ENCODE measurements around the gene TCL1A.

The TCL1A gene

GRCh38 chr14:95703341-95703740 is 10.6 kb downstream of the TCL1A start:
- DNase-seq (ENCODE audit: low read depth in 1 of 2, low spot score in 1 of 2) = no peak
- H3K27ac ChIP-seq (replicated peaks) = no peak overlapping the region
- H3K27me3 ChIP-seq (ENCODE audit: insufficient read depth, poor library complexity, severe bottlenecking) = no peaks in the 10 kb centered on the region

DNA sequence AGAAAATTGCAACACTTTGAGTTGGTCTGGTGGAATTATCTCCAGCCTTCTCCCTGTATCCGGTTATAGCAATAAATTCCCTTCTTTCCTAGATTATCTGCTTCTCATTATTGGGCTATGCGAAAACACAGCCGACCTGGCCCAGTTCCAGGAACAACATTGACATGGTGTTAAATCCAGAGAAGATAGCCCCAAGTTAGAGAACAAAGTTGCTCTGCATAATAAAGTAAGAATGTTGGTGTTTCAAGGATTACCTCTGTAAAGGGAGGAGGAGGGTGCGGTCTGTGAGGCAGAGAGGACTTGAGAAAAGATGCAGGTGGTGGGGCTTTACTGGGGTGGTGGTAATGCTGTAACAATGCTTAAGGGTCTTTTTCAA is 12.1 kb downstream of the TCL1A start:
- DNase-seq (ENCODE audit: low read depth in 1 of 2, low spot score in 1 of 2) = no peak
- H3K4me3 ChIP-seq (replicated peaks; ENCODE audit: insufficient read depth, low read length) = no peak overlapping the region
- H3K27ac ChIP-seq (replicated peaks) = no peak overlapping the region
- TF ChIP-seq REST (IDR thresholded peaks at IDR 0.05; ENCODE audit: insufficient replicate concordance, low read depth) = no peak
- TF ChIP-seq SPI1 (IDR thresholded peaks at IDR 0.05; ENCODE audit: borderline replicate concordance, low read depth) = no peak
- TF ChIP-seq CTCF (IDR thresholded peaks at IDR 0.05; ENCODE audit: insufficient read depth, low read length) = no peak
- no peaks in the 10 kb centered on the region for H3K27me3 ChIP-seq (ENCODE audit: insufficient read depth, poor library complexity, severe bottlenecking)

More at GRCh38 chr14:95703341-95703740, 10.6 kb downstream of the TCL1A start:
- TF ChIP-seq CTCF (IDR thresholded peaks at IDR 0.05; ENCODE audit: insufficient read depth, low read length) (no peak), POLR2AphosphoS5 (IDR thresholded peaks at IDR 0.05; ENCODE audit: low read depth) (no peak), SPI1 (IDR thresholded peaks at IDR 0.05; ENCODE audit: borderline replicate concordance, low read depth) (no peak), REST (IDR thresholded peaks at IDR 0.05; ENCODE audit: insufficient replicate concordance, low read depth) (no peak), GABPA (IDR thresholded peaks at IDR 0.05; ENCODE audit: low read depth) (no peak)
- no peak overlapping the region for H3K4me3 ChIP-seq (replicated peaks; ENCODE audit: insufficient read depth, low read length)

DNA sequence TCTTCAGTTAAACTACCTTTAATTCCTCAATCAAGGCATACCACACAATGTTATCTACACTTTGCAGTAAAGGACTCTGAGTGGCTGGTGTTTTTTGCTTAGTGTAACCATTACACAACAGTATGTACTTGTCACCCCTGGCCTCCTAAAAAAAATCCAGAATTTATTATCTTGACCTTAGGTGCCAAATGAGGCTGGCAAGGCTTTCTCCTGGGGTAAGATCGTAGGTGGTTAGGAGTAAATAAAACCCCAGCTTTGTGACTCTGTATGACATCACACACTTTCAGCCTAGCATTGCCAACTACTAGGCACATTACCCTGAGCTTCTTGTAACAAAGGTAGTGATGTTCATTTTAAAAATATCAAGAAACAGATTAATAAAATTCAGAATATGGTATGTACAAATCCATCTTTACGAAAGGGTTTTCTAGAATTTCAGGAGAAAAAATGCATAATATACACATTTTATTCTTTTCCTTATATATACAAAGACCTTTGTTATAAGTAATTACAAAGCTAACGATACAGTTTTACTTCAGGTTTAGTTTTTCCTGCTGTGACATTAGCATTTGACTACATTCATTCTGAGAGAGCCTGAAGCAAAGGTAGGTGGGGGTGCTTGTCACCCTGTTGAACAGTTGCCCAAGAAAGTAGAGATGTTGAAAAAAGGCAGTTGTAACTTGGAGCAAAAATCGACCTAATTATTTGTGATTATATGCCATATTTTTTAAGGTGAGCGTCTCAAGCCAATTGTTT is 13.5 kb downstream of the TCL1A start:
- Histone ChIP-seq H3K27ac (replicated peaks) (no peak overlapping the region), H3K4me3 (replicated peaks; ENCODE audit: insufficient read depth, low read length) (no peak overlapping the region), H3K27me3 (ENCODE audit: insufficient read depth, poor library complexity, severe bottlenecking) (no peaks in the 10 kb centered on the region)
- no peak for TF ChIP-seq CTCF (IDR thresholded peaks at IDR 0.05; ENCODE audit: insufficient read depth, low read length)
- TF ChIP-seq GABPA (IDR thresholded peaks at IDR 0.05; ENCODE audit: low read depth) = no peak
- TF ChIP-seq SPI1 (IDR thresholded peaks at IDR 0.05; ENCODE audit: borderline replicate concordance, low read depth) = no peak
- no peak for TF ChIP-seq POLR2AphosphoS5 (IDR thresholded peaks at IDR 0.05; ENCODE audit: low read depth)
- TF ChIP-seq REST (IDR thresholded peaks at IDR 0.05; ENCODE audit: insufficient replicate concordance, low read depth) = no peak
- DNase-seq (ENCODE audit: low read depth in 1 of 2, low spot score in 1 of 2) = no peak
